ENCODE results near the gene CSNK1G2. TPM values are rescaled to one million over a fixed set of nuclear protein-coding genes. Genes with fewer than 3 reads are reported as not detected.

Gene CSNK1G2
- total and polyA plus RNA-seq, 7 donors, result 22.3 to 49.8 (median 33.2) TPM

DNA sequence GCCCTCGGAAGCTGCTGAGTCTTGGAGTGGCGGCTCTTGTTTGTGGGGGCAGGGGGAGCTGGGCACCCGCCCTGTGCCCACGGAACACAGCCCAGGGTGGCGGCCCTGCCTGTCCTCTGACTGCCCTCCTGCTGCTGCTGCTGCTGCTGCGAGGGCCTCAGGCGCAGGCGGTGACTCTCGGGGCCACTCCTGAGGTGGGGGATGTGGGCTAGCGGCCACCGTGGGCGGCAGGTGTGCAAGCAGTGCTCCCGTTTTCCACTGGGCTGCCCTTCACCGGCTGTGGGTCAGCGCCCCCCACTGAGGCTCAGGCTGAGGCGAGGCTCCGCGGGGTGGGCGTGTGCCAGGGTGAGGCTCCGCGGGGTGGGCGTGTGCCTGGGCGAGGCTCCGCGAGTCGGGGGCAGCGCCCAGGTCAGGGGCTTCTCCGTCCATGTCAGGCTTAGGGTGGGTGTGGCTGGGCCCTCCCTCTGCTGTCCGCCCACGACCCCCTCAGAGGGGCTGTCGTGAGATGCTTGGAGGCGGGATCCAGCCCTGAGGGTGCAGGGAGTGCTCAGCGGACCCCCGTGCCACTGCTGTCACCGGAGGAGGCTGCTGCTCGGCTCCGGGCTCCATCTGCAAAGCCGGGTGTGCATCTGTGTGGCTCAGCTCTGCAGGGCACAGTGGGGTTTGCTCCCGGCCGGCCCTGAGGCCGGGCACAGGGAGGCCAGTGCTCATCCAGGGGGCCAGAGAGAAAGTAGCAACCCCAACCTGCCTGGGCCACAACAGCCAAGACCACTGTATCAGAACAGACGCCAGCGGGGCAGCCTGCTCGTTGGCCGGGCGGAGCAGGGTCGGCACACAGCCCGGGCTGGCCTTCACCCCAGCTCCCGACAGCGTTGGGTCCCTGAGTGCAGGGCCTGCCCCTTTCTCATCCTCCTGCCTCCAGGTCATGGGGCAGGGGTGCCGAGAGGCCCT, 14.5 kb downstream of the CSNK1G2 start:
- no peak for ATAC-seq
- no peak for DNase-seq

DNA sequence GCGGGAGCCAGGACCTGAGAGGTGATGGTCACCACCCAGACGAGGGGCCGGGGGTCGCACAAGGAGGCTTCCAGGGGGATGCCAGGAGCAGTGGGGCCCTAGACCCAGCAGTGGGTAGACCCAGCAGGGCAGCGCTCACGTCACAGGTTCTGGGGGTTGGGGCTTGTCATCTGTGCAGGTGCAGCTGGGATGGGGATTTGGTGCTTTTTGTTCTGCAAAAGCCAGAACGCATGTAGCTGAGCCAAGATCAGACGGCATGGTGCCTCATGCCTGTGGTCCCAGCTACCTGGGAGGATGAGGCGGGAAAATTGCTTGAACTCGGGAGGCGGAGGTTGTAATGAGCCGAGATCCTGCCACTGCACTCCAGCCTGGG, 15.1 kb downstream of the CSNK1G2 start:
- ATAC-seq (no peak), DNase-seq (no peak)
- no peak overlapping the region for H3K27ac ChIP-seq
- no peaks in the 10 kb centered on the region for H3K36me3 ChIP-seq (ENCODE audit: insufficient read depth in 1 of 2, low read depth in 1 of 2)
- intact Hi-C loops (cut with DNase I), result no loop called here
- no peaks in the 10 kb centered on the region for H3K27me3 ChIP-seq (ENCODE audit: insufficient read depth in 3 of 3, low read length in 2 of 3)
- H3K4me3 ChIP-seq, result no peak overlapping the region
- no peaks in the 10 kb centered on the region for H3K9me3 ChIP-seq
- TF ChIP-seq, protein P1, sequence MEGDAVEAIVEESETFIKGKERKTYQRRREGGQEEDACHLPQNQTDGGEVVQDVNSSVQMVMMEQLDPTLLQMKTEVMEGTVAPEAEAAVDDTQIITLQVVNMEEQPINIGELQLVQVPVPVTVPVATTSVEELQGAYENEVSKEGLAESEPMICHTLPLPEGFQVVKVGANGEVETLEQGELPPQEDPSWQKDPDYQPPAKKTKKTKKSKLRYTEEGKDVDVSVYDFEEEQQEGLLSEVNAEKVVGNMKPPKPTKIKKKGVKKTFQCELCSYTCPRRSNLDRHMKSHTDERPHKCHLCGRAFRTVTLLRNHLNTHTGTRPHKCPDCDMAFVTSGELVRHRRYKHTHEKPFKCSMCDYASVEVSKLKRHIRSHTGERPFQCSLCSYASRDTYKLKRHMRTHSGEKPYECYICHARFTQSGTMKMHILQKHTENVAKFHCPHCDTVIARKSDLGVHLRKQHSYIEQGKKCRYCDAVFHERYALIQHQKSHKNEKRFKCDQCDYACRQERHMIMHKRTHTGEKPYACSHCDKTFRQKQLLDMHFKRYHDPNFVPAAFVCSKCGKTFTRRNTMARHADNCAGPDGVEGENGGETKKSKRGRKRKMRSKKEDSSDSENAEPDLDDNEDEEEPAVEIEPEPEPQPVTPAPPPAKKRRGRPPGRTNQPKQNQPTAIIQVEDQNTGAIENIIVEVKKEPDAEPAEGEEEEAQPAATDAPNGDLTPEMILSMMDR (IDR thresholded peaks at IDR 0.05), result no peak
- WGBS, 3 donors, result 86 to 92% (median 91%) methylated on average over 12 of the region's 12 CpGs
- peaks cover 8% of the 10 kb centered on the region for H3K4me1 ChIP-seq

More for the DNA sequence above, 14.5 kb downstream of the CSNK1G2 start:
- Histone ChIP-seq H3K4me1 (peaks cover 8% of the 10 kb centered on the region), H3K27ac (no peak overlapping the region), H3K9me3 (no peaks in the 10 kb centered on the region), H3K4me3 (no peak overlapping the region), H3K27me3 (ENCODE audit: insufficient read depth in 3 of 3, low read length in 2 of 3) (no peaks in the 10 kb centered on the region), H3K36me3 (ENCODE audit: insufficient read depth in 1 of 2, low read depth in 1 of 2) (no peaks in the 10 kb centered on the region)
- TF ChIP-seq, protein P1 (IDR thresholded peaks at IDR 0.05), result no peak
- intact Hi-C loops (cut with DNase I), result no loop called here
- WGBS, 3 donors, result 75 to 85% (median 79%) methylated on average over 45 to 51 of the region's 51 CpGs

DNA sequence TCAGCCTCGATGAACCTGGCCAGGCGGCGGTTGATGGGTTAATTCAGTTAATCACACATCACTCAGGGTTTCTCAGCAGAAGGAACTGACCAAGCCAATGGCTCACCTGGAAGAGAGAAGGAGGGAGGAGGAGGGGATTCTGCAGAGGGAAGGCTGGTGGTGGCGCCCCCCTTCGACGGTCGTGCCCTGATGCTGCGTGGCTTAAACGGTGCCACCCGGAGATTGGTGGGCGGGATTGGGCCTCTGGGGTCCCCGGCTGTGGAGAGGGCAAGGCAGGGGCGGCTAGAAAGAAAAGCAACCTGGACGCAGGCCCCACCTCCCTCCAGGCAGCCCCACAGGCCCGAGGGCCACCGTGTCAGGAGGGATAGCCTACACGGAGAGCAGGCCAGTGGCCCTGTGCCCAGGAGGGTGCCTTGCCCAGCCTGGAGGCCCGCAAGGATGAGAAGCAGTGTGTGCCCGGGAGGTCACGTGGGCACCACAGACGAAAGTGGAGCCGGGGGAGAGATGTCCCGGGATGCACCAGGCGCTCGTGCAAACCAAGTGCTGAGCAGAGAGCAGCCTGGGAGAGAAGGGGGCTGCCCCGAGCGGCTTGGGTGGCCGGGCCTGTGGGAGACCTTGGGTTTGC, 16.0 kb downstream of the CSNK1G2 start:
- intact Hi-C loops (cut with DNase I), result no loop called here
- Histone ChIP-seq H3K36me3 (ENCODE audit: insufficient read depth in 1 of 2, low read depth in 1 of 2) (no peaks in the 10 kb centered on the region), H3K4me1 (peaks cover 8% of the 10 kb centered on the region), H3K4me3 (no peak overlapping the region), H3K9me3 (no peaks in the 10 kb centered on the region), H3K27ac (peak overlapping the region; percentile 30), H3K27me3 (ENCODE audit: insufficient read depth in 3 of 3, low read length in 2 of 3) (no peaks in the 10 kb centered on the region)
- DNase-seq, result peak; percentile 66 to 91
- ATAC-seq, result peak; percentile 90 to 99 (median 98)
- TF ChIP-seq, protein P1 (IDR thresholded peaks at IDR 0.05), result no peak
- WGBS, 3 donors, result 48 to 69% (median 49%) methylated on average over 27 to 28 of the region's 28 CpGs

DNA sequence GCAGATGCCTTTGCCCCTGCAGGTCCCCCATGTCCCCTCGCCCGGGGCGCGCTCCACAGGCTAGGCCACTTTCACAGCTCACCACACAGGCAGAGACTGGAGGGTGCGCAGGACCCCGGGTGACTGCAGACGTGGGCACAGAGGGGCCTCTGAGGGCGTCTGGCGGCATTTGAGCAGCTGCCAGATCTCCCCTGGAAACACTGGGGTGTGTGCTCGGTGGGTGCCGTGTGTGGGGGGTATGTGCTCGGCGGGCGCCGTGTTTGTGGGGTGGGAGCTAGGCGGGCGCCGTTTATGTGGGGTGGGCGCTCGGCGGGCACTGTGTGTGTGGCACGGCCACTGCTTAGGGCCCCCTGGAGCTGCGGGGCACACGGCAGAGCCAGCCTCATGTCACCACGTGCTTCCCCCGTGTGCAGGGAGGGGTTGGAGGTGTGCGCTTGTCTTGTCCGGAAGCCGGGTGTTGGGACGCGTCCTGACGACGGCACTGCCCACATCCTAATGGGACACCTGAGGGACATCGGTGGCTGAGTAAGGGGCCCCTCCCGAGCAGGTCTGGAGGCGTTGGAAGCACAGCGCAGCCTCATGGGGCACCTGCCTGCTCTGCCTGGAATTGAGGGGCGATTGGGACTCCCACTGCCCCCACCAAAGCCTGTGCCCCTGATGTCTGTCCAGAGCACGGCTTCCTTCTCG, 16.7 kb downstream of the CSNK1G2 start:
- intact Hi-C loops (cut with DNase I), result no loop called here

More for the DNA sequence above, 16.7 kb downstream of the CSNK1G2 start:
- peak in 1 of 4 donors; percentile 4 for ATAC-seq
- Histone ChIP-seq H3K4me3 (no peak overlapping the region), H3K36me3 (ENCODE audit: insufficient read depth in 1 of 2, low read depth in 1 of 2) (no peaks in the 10 kb centered on the region), H3K27ac (peak overlapping the region; percentile 30), H3K27me3 (ENCODE audit: insufficient read depth in 3 of 3, low read length in 2 of 3) (no peaks in the 10 kb centered on the region), H3K4me1 (peaks cover 8% of the 10 kb centered on the region), H3K9me3 (no peaks in the 10 kb centered on the region)
- no peak for DNase-seq
- WGBS, 3 donors, result 79 to 89% (median 84%) methylated on average over 34 to 40 of the region's 40 CpGs
- TF ChIP-seq, protein P1 (IDR thresholded peaks at IDR 0.05), result no peak
